Subcutaneous adipose tissue (tissue), 4 donors: ENCODE measurements around the gene UGT2B10. TPM values are rescaled to one million over a fixed set of nuclear protein-coding genes. Genes with fewer than 3 reads are reported as not detected.

ENCODE experiments used
- total RNA-seq, 4 donors: library from RNA; depleted of rRNA; stranded (reverse); fragments of >200 nt; gene quantifications; one replicate each; pipeline ENCODE4 v1.1.0, GENCODE V29; 2016
- TF ChIP-seq, protein P1 (sequence below): fragments of 450-650 bp; IDR thresholded peaks from one replicate; pipeline ENCODE4 v1.5.1; 2016; ENCODE audit warnings: low read depth, mild to moderate bottlenecking, control low read depth, antibody characterized with exemption, moderate library complexity

Gene UGT2B10
- total RNA-seq, 4 donors from 2014 or later: not detected

DNA sequence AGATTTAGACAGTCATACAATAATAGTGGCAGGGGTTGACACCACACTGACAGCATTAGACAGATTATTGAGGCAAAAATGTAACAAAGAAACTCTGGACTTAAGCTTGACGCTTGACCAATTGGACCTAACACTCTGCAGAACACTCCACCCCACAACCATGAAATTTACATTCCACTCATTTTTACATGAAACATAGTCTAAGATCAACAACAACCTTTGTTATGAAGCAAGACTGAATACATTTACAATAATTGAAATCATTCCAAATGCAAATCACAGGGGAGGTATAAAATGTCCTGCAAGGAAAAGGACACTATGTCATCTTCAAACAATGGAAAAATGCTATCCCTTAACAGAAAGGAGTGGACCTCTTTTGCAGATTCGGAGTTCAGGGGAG lies 4.9 kb upstream of the UGT2B10 start:
- TF ChIP-seq, protein P1, sequence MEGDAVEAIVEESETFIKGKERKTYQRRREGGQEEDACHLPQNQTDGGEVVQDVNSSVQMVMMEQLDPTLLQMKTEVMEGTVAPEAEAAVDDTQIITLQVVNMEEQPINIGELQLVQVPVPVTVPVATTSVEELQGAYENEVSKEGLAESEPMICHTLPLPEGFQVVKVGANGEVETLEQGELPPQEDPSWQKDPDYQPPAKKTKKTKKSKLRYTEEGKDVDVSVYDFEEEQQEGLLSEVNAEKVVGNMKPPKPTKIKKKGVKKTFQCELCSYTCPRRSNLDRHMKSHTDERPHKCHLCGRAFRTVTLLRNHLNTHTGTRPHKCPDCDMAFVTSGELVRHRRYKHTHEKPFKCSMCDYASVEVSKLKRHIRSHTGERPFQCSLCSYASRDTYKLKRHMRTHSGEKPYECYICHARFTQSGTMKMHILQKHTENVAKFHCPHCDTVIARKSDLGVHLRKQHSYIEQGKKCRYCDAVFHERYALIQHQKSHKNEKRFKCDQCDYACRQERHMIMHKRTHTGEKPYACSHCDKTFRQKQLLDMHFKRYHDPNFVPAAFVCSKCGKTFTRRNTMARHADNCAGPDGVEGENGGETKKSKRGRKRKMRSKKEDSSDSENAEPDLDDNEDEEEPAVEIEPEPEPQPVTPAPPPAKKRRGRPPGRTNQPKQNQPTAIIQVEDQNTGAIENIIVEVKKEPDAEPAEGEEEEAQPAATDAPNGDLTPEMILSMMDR: no peak

DNA sequence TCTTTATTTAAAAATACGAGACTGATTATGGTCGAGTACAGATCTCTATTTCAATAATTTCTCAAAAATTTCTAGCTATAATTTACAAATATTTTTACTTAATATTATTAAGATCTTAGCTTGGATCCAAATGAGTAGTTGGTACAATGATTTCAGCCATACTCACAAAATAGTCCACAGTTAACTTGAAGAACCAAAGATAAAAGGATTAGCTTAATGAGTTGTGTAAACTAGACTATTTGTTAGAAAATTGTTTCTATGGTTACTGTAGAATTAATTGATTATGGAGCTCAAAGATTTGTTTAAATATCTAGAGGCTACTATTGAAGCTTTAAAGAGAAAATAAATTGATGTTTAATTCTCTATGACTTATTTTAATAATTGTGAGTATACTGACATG lies 1.6 kb downstream of the UGT2B10 start:
- TF ChIP-seq, protein P1: no peak

DNA sequence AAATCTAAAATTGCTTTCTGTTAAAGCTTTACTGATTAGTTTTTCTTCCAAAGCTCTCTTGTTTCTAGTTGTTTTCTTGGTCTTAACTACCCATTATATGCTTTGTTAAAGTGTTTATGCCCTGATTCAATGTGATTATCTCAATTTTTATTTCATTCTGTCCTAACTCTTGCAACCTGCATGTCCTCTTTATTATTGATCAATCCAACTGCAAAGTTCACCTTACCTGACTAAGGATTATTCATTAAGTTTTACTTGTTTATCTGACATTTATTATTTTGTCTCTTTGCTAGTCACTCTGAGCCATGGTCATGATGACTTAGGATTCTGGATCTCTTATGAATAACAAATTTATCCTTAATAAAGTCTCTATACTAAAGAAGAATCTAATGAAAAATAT lies 15.8 kb downstream of the UGT2B10 start:
- TF ChIP-seq, protein P1: no peak

DNA sequence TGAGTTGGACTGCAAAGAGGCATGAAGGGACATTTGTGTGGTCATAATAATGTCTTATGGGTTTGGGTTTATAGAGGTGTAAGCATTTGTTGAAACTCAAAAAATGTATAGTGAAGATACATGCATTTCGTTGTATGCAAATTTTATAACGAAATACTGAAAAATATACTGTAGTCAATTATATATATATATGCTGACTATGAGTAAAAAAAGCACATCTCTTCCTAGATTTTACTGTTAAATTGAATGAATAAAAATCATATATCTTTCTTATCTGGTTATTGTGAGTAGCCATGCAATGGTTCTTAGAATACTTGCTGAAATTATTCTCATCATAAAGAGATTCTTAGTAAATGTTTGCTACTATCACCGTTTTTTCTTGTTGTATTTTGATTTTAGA lies 34.5 kb downstream of the UGT2B10 start:
- TF ChIP-seq, protein P1: no peak

DNA sequence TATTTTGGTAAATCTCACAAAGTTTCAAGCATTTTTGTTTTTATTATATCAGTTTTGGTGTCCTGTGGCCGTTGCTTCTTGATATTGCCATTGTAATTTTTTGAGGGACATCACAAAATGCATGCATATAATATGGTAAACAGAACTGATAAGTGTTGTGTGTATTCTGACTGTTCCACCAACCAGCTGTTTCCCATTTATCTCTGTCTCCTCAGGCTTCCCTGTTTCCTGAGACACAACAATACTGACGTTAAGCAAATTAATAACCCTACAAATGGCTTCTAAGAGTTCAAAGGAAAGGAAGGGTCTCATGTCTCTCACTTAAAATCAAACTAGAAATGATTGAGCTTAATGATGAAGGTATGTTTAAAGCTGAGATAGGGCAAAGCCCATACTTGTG lies 40.0 kb downstream of the UGT2B10 start:
- TF ChIP-seq, protein P1: no peak

DNA sequence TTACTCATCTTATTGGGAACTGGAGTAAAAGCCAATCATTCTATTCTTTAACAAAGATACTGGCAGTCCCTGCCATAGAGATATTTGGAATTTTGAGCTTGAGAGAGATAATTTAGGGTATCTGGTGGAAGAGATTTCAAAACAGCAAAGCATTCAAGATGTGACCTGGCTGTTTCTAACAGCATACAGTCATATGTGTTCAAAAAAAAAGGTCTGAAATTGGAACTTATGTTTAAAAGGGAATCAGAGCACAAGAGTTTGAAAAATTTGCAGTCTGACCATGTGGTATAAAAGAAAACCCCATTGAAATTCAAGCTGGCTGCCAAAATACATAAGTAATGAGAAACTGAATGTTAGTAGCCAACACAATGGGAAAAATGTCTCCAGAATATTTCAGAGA lies 42.2 kb downstream of the UGT2B10 start:
- TF ChIP-seq, protein P1: no peak

DNA sequence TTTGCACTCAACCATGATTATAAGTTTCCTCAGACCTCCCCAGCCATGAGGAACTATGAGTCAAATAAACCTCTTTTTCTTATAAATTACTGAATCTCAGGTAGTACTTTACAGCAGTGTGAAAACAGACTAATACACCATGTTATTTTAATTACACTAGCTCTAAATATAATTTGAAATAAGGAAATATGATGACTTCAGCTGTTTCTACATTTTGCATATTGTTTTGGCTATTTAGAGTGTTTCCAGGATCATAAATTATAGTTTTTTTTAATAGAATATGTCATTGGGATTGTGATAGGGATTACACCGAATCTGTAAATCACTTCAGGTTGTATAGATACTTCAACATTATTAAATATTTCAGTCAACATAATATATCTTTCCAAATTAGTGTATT lies 43.9 kb downstream of the UGT2B10 start:
- TF ChIP-seq, protein P1: no peak
